HG03280 (cell line): ENCODE measurements around the gene RPS6KA6.

ENCODE experiments used
- ATAC-seq: cut with Tn5 transposase; IDR thresholded peaks from one replicate; pipeline ENCODE4 v1.9.1; 2021; ENCODE audit warnings: mild to moderate bottlenecking, moderate library complexity; ENCODE audit not compliant: unreplicated experiment

The RPS6KA6 gene

DNA sequence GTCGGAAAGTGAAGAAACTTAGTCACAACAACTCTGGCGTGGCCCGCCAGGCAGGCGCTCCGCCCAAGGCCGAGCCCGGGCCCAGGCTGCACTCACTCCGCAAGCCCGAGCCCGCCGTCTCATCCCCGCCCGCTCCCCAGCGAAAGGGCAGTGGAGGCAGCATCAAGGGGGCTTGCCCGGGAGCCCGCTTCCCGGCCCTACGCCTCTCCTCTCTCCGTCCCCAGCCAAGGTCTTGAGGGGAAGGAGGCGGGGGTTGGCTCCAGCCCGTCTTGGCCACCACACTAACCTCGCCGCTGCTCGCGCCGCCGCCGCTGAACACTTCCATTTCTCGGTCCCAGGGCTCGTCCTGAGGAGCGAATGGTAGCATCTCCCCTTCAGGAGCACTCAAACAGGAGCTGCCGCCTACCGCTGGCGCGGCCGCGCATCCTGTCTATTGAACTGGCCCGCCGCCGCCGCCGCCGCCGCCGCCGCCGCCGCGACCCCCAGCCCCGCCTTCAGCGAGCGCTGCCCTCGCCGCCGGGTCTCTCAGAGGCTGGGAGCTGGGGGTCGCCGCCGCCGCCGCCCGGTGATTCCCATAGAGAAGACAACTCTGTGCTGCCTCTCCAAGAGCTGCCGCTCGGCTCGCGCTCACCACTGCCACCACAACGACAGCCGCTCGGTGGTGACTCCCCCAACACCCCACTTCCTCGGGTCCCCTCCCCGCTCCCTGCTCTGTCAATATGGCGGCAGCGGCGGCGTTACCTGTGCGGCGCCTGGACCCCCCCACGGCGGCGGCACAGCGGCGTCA, at the start of gene RPS6KA6:
Gene RPS6KA6 (minus strand): TSS at position 667 of the 787 bp plus-strand sequence. CDS start 300 bp downstream, at position 367.
- peak; percentile 46 for ATAC-seq

DNA sequence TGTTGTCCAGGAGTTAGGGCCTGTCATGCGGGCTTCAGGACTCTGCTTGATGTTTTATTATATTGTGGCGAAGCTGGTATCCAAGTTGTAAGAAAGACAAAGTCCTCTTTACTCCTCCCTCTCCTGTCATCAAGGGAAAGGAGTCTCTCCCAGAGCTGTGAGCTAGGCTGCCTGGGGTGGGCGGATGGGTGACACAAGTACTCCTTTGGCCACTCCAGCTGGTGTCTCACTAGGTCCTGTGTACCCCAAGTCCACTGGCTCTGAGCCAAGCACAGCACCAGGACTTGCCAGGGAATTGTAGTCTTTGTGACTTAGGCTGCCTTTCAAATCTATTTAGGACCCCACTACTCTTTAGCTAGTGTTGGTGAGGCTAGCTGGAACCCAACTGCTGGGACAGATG, 36.7 kb upstream of the RPS6KA6 start:
- ATAC-seq = no peak

DNA sequence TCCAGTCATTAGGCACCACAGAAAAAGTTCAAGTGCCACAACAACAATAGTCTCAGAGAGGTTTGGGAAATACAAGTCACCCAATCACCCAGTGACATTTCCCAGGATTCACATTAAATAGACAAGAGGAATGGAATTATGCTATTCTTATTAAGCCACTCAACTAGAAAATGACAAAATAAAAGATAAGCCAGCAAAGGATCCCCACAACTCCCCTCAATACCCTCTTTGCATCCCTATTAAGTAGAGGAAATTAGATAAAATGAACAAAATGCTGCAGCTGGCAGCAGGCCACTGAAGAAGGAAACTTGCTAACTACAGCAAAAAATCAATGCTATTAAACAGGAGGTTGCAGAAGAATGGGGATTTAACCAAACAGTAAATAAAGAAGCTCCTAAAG, 35.3 kb upstream of the RPS6KA6 start:
- ATAC-seq = no peak

DNA sequence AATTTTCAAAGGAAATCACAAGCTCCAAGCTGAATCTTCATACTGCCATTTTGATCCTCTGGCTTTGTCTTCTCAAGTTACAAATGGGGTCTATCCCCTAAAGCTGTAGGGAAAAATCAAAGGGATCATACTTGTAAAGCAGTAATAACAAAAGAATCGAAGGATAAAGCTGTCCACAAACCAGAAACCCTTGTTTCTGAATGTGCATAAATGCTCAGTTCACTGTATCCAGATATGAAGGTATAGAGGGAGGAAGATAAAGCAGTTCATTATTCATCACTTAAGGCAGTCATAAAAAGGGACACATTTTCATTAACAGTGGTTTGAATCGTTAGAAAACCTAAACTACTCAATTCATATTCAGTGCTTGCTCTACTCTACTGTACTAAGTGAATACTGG, 33.2 kb upstream of the RPS6KA6 start:
- no peak for ATAC-seq

DNA sequence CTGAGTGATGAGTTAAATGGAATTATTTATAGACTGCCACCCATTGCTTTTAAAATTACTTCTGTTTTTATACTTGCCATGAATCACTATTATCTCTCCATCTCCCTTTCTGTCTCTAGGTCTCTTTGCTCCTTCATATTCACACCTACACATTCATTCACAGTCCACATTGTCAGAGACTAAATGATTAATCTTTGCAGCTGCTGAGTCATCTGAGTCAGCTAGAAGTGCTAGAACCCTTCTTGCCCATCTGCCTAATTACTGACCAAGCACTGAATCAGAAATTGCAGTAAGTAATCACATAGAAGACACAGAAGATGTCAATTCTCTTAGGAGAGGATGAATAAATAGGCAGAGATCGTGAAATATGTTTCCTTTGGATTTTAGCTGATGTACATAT, 31.6 kb upstream of the RPS6KA6 start:
- no peak for ATAC-seq

DNA sequence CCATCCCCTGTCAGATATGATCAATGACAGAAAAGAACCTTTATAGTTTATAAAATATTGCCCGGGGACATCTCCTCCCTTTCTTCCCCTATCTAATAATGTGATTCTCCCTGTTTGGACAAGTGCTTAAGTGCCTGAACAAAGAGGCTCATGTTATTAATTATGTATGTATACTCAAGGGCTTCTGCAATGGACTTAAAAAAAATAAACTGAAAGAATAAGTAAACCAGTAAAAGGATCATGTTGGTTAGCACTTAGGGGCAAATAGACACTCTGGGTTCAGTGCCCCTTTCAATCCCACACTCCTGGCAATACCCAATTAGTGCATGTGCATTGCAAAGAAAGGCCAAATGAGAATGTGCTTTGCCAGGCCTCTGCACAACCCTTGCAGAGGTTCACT, 30.7 kb upstream of the RPS6KA6 start:
- ATAC-seq = no peak

DNA sequence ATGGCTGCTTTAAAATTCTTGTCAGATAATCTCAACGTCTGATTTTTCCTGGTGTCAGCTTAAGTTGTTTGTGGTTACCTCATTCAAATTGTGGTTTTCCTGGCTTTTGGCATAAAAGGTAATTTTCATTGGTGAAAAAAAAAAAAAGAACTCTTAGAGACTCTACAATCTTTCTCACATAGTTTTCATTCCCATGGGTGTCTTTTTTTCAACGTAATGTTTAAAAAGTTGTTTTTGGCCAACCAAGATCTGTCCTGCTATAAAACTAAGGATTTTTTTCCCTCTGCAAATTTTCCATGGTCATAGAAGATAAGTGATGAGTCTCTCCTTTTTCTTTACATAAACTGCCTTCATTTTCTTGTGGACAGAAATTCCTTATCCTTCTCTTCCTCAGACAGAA, 28.9 kb upstream of the RPS6KA6 start:
- no peak for ATAC-seq

DNA sequence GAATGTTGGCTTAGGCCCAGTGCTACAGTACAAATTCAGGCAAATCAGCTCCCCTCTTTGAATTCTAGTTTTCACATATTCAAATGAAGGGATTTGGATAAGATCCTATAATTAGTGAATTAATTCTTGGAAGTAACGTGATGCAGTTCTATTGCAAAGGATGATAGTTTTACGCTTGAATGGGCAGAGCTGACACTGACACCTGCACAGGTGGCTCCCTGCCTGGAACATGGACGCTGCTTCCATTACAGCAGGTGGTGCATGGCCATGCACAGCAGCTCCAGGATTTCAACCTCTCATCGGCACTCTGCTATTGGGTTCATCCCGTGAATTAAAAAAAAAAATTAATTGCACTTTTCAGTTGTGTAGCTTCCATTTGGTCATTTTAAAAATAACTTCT, 28.4 kb upstream of the RPS6KA6 start:
- ATAC-seq = no peak

DNA sequence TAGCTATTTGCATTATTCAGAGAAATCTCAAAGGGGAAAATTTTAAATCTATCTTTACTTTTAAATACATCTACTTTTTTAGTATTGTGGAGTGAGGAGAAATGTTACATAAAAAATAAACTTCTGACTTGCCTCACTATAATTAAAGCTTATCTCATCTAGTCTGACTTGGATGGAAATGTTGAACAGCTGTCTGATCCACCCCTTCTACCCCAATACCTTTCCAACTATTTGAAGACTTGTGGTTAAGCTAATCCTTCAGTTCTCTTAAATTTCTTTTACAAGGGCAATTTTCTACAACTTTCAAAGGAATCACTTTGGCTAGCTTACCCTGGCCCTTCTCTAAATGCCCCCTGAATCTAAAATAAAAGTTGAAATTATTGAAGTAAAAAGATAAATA, 17.3 kb upstream of the RPS6KA6 start:
- ATAC-seq = no peak

DNA sequence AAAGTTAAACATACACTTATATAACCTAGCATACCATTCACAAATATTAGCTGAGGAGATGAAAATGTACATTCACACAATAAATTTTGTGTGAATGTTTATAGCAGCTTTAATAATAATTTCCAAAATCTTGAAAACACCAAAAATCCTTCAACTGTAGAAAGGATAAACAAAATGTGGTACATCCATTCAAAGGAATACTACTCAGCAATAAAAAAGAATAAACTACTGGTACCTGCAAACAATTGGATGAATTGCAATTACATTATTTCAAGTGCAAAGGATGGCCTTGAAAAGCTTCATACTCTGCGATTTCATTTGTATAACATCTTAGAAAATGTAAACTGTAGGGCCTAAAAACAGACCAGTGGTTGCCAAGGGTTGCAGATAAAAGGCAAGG, 11.7 kb upstream of the RPS6KA6 start:
- ATAC-seq = no peak

DNA sequence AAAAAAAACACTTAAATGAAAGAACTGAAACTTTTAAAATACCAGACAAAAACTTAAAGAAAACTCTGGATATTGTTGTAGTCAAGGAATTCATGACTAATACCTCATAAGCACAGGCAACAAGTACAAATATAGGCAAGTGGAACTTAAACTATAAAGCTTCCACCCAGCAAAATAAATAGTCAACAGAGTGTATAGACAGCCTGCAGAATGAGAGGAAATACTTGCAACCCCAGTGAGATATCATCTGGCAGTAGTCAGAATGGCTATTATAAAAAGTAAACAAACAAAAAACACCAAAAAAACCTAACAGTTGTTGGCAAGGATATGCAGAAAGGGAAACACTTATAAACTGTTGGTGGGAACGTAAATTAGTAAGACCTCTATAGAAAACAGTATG, 9.6 kb upstream of the RPS6KA6 start:
- ATAC-seq = no peak

DNA sequence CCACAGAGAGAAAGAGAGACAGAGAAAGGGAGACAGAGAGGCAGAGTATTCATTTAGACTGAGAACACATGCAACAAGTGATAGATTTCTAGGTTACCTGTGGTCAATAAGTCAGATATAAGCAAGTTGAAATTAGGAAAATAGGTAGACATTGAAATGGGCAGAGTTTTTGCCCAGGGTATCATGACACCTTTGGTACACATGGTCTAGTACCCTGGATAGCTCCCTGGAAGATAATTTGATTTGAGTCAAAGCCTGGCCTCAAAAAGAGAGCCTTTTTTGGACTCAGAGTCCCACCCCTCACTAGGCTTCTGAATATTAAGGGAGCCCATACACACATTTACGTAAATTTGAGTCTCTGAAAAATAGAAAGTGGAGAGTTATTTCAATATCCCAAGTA, 4.0 kb upstream of the RPS6KA6 start:
- ATAC-seq = no peak

DNA sequence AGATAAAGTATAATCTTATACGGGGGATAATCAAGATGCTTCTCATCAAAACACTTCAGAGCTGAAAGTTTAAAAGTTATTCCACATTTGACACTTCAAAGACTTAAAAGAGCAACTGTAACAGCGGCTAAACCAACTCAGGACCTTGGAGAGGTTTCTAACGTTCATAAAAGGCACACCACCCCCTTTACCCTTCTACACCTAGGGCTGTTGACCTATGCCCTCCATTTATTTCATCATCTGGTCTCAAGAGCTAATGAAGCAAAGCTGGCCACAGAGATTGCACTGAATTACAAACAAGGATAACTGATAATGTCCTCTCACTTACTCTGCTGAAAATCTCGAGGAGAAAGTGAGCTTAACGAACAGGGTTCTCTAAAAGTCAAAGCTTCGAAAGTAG, 1.1 kb upstream of the RPS6KA6 start:
- ATAC-seq = no peak

DNA sequence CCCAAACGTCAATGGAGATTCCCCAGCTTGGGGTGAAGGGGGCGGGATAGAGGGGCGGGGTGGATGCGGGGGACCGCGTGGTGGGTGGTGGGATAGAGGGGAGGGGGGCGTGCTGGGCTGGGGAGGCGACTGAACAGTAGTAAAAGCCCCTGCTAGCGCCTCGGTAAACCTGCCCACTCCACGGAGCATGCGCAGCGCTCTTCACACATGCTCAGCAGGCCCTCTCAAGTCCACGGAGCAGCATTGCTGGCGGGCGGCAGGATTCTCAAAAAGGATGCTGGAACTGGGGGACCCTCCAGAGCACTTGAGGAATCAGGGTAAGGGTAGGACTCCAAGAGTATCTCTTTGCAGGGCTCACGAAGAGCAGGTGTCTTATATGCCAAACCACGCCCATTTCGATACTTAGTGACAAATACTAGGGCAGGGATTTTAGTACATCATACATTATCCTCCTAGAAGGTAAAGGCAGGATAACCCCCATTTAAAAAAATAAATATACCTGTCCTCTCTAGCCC, 378 bp upstream of the RPS6KA6 start:
- ATAC-seq = peak; percentile 63

DNA sequence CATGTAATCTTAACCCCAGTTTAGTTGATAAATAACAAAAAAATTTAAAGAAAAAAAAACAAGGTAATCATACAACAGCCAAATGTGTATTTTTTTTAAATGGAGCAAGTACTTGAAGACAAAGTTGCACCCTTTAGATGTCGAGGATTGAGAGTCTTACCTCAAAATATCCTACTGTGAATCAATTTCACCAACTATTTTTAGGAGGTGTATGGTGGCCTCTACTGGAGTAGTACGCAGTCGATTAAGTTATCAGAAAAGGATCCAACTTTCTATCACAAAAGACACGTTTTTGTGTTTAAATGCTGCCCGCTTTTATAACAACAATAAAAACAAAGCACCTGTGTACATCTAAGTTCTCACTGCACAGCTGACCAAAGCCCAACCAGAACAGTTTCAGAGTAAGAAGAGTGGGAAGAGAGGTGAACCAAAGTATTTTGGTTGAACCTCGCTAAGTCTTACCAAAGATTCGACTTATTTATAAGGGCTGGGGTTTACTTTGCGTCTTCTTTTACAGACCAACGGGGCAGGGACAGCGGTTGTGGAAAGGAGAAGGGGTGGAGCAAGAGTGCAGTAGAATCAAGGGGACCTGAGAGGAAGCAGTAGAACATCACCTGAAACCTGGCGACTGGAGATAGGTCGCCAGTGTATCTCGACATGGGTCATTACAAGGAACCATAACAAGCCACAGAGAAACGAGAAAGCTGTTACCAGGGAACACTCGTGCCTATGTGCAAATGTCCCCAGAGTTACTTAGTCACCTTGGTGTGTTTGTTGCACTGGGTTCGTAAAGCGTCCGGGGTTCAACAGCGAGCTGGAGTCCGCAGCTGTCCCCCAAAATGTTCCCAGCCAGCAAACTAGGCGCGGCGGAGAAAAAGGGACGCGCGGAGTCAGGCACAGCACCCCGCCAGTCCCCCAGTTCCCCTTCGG, 1.1 kb downstream of the RPS6KA6 start:
- ATAC-seq = peak; percentile 46

DNA sequence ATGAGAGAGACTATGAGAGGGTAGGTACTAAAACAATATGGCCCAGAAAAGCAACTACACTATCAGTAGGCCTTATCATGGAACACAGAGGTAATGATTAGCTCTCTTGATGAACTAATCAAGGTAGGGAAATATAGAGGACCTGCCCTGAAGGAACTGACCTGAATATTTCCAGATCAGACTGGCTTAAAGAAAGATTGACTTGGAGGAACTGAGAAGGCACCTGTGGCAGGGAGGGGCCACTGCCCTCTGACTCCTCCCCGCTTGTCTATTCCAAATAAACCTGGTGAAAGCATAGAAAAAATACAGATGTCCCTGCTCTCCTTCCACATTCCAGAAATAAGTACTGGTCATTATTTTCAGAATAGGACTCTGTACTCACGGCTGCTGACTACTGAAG, 5.5 kb downstream of the RPS6KA6 start:
- ATAC-seq = no peak

DNA sequence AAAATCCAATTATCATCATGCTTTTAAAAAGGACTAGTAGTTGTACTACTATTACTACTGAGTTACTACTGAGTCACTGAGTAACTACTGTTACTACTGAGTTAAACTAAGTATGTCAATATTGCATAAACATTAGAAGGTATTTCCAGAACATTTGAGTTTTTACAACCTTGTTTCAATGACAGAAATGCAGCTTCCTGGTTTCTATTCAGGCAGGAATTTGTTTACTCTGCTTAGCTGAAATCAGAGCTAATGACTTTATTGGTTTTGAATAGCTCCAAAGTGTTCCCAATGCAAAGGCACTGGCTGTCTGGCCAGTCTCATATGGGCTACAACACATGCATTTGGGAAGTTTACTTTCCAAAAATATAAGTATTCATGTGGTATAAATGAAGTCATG, 12.0 kb downstream of the RPS6KA6 start:
- ATAC-seq = no peak

DNA sequence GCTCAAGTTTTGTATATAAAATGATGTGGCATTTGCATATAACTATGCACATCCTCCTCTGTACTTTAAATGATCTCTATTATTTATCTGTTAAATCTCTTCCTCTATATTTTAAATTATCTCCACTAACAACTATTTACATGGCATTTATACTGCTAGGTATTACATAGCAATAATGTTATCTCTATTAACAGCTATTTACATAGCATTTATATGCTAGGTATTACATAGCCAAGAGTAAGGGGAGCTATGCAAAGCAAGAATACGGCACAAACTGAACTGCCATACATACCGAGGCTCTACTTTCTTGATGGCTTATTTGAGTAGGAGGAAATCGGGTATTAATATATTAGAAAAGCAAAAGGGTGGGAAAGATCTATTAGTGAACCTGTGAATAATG, 12.7 kb downstream of the RPS6KA6 start:
- ATAC-seq = no peak

DNA sequence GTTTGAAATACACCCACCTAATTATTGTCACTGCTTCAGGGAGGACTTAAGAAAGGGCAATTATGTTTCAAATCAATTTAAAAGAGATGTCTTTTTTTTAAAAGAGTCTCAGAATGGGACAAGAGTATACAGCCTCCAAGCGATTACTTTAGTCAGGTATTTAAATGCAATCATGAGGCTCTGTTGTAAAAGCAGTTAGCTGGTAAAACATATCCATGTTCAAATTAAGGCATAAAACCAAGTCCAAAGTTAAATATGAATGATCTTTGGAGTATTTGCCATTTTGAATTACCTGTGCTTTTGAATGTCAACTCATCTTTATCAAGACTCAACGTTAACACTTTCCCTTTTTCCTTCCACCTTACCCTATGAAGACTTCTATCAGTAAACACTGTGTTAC, 13.7 kb downstream of the RPS6KA6 start:
- no peak for ATAC-seq

DNA sequence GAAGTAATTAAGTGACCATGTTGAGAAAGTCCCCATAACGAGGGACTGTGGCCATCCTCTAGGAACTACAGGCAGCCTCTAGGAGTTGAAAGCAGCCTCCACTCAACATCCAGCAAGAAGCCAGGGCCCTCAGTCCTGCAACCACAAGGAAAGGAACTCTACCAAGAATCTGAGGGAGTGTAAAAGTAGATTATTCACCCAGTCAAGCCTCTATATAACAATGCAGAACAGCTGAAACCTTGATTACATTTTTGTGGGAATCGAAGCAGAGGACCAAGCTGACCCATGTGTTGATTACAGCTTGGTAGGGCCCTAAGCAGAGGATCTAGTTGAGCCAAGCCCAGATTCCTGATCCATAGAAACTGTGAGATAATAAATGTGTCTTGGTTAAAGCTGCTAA, 17.1 kb downstream of the RPS6KA6 start:
- ATAC-seq = no peak

DNA sequence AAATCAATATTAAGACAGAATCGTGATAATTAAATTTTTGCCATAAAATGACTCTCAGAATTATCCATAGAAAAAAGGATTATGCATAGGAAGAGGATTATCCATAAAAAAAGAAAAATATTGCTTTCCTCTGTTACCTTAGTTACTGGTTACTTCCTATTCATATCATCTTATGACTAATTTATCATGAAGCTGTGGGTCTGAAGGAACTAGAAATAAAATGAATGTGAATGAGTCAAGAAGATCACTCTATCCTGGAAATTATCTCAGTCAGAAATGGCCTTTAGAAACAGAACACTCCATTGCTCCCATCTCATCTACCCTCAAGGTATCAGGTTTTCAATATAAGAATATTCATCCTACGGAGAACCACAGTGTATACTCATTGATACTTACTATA, 19.4 kb downstream of the RPS6KA6 start:
- ATAC-seq = no peak

DNA sequence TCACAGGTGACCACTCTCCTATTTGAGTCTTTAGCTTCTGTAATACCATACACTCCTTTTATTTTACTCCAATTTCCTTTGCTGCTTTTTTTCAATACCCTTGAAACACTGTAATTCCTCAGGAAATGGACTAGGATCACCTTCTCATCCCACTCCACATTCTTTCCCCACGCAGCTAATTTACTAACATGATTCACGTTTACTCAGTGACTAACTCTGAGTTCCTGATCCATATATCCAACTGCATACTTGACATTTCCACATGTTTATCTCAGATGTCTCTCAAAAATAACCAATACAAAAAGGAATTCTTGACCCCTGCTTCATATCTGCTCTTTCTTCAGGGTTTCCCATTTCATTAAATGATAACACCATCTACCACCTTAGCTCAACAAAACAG, 19.9 kb downstream of the RPS6KA6 start:
- no peak for ATAC-seq
